SU-DHL-6 (cell line): ENCODE data around the gene EXOC6B.

Experiments used
- H2AFZ ChIP-seq: fragments of 200-600 bp; sonication (generic); 2 replicates; pipeline ENCODE4 v1.6.1; 2014; ENCODE audit warnings: low read depth, mild to moderate bottlenecking, moderate library complexity, mixed read lengths, antibody characterized with exemption, low read length; ENCODE audit not compliant: severe bottlenecking
- H3F3A ChIP-seq: fragments of 200-600 bp; shearing (Covaris generic); 2 replicates; pipeline ENCODE4 v1.6.0; 2016; ENCODE audit warnings: antibody characterized with exemption, mild to moderate bottlenecking; ENCODE audit not compliant: insufficient read depth
- H3K27ac ChIP-seq: fragments of 200-600 bp; sonication (generic); 2 replicates; pipeline ENCODE4 v1.5.1; 2016; ENCODE audit warnings: low read depth, mild to moderate bottlenecking, low read length, moderate library complexity, mixed read lengths
- H3K27me3 ChIP-seq: fragments of 200-600 bp; sonication (generic), shearing (Covaris generic); 2 replicates; pipeline ENCODE4 v1.6.0; 2014; ENCODE audit warnings: mild to moderate bottlenecking, low read length
- H3K36me3 ChIP-seq: fragments of 200-600 bp; sonication (generic); 2 replicates; pipeline ENCODE4 v1.6.1; 2014; ENCODE audit warnings: mild to moderate bottlenecking, low read length, mixed read lengths
- H3K4me2 ChIP-seq: fragments of 300-600, 200-600 bp; shearing (Covaris generic), sonication (generic); 2 replicates; pipeline ENCODE4 v1.6.0; 2014; ENCODE audit warnings: low read length, low read depth, mild to moderate bottlenecking; ENCODE audit not compliant: poor library complexity, severe bottlenecking
- H3K4me3 ChIP-seq: fragments of 200-600 bp; sonication (generic); 2 replicates; pipeline ENCODE4 v1.5.1; 2014; ENCODE audit warnings: antibody characterized with exemption, low read length, mild to moderate bottlenecking, mixed read lengths; ENCODE audit not compliant: insufficient read depth, poor library complexity, severe bottlenecking
- H3K79me2 ChIP-seq: fragments of 200-600 bp; sonication (generic); 2 replicates; pipeline ENCODE4 v1.6.1; 2014; ENCODE audit warnings: mild to moderate bottlenecking, low read length, moderate library complexity; ENCODE audit not compliant: insufficient read depth
- H3K9ac ChIP-seq: fragments of 200-600 bp; sonication (generic); 2 replicates; pipeline ENCODE4 v1.7.0; 2014; ENCODE audit warnings: mild to moderate bottlenecking, low read length
- H3K9me2 ChIP-seq: fragments of 200-600 bp; sonication (generic); replicated peaks from 2 replicates; pipeline ENCODE4 v1.6.1; 2014; ENCODE audit warnings: low read length; ENCODE audit not compliant: insufficient read depth
- H3K9me3 ChIP-seq: fragments of 200-600 bp; sonication (generic); 2 replicates; pipeline ENCODE4 v1.6.1; 2014; ENCODE audit warnings: low read length, mixed read lengths; ENCODE audit not compliant: insufficient read depth
- H4K20me1 ChIP-seq: fragments of 200-600 bp; sonication (generic); 2 replicates; pipeline ENCODE4 v1.6.1; 2014; ENCODE audit warnings: low read depth, mild to moderate bottlenecking, antibody characterized with exemption, low read length, moderate library complexity, mixed read lengths
- CTCF ChIP-seq: fragments of 200-600 bp; sonication (generic); IDR thresholded peaks from one replicate; pipeline ENCODE4 v1.5.1; 2017; ENCODE audit warnings: antibody characterized with exemption, mild to moderate bottlenecking, low read length, moderate library complexity; ENCODE audit not compliant: insufficient read depth, poor library complexity, severe bottlenecking
- EZH2phosphoT487 ChIP-seq: fragments of 200-600 bp; sonication (generic), shearing (Covaris generic); conservative IDR thresholded peaks from 2 replicates; pipeline ENCODE4 v1.6.1; 2018; ENCODE audit warnings: mild to moderate bottlenecking, antibody characterized with exemption, low read length, moderate library complexity, mixed read lengths

The EXOC6B gene

GRCh38 chr2:72154386-72154975 is 671.4 kb downstream of the EXOC6B start:
- TF ChIP-seq CTCF = no peak
- no peak for TF ChIP-seq EZH2phosphoT487
- H2AFZ ChIP-seq = no peak overlapping the region
- no peaks in the 10 kb centered on the region for H3K79me2 ChIP-seq
- no peak overlapping the region for H3K4me3 ChIP-seq
- H3K9me3 ChIP-seq = no peaks in the 10 kb centered on the region
- H3K36me3 ChIP-seq = no peaks in the 10 kb centered on the region
- no peak overlapping the region for H3K27ac ChIP-seq
- H3K9me2 ChIP-seq = no peaks in the 10 kb centered on the region
- no peak overlapping the region for H3K4me2 ChIP-seq
- no peaks in the 10 kb centered on the region for H4K20me1 ChIP-seq
- no peaks in the 10 kb centered on the region for H3K27me3 ChIP-seq
- no peak overlapping the region for H3K9ac ChIP-seq
- H3F3A ChIP-seq = no peaks in the 10 kb centered on the region

- TF ChIP-seq EZH2phosphoT487 = no peak
- TF ChIP-seq CTCF = no peak
- H4K20me1 ChIP-seq = no peaks in the 10 kb centered on the region
- no peaks in the 10 kb centered on the region for H3K9me2 ChIP-seq
- no peak overlapping the region for H3K27ac ChIP-seq
- H3K9ac ChIP-seq = no peak overlapping the region
- H3F3A ChIP-seq = no peaks in the 10 kb centered on the region
- no peak overlapping the region for H3K4me2 ChIP-seq
- H2AFZ ChIP-seq = no peak overlapping the region
- no peak overlapping the region for H3K4me3 ChIP-seq
- no peaks in the 10 kb centered on the region for H3K9me3 ChIP-seq
- no peaks in the 10 kb centered on the region for H3K27me3 ChIP-seq
- no peaks in the 10 kb centered on the region for H3K36me3 ChIP-seq
- no peaks in the 10 kb centered on the region for H3K79me2 ChIP-seq
Observed at GRCh38 chr2:72153924-72154323, 671.9 kb downstream of the EXOC6B start.

- Histone ChIP-seq H3F3A (no peaks in the 10 kb centered on the region), H3K9me2 (no peaks in the 10 kb centered on the region), H3K4me2 (no peak overlapping the region), H4K20me1 (no peaks in the 10 kb centered on the region), H3K9me3 (no peaks in the 10 kb centered on the region), H3K36me3 (no peaks in the 10 kb centered on the region), H3K4me3 (no peak overlapping the region), H2AFZ (no peak overlapping the region), H3K27me3 (no peaks in the 10 kb centered on the region), H3K79me2 (no peaks in the 10 kb centered on the region), H3K27ac (no peak overlapping the region), H3K9ac (no peak overlapping the region)
- TF ChIP-seq CTCF (no peak), EZH2phosphoT487 (no peak)
Observed at GRCh38 chr2:72153026-72153791, 672.6 kb downstream of the EXOC6B start.
